Measurements from ENCODE around the gene MED31. TPM values are rescaled to one million over a fixed set of nuclear protein-coding genes. Genes with fewer than 3 reads are reported as not detected.
"Not testable (repeated sequence)": the region's sequence is repeated elsewhere in the genome, so short reads cannot be mapped to it uniquely, and the experiment has no call there.

The MED31 gene
- total RNA-seq, 1 donor from 2014 or later, result 23.9 TPM

- TF ChIP-seq CTCF (conservative IDR thresholded peaks at IDR 0.05; ENCODE audit: low read depth, low read length), result no peak
- no peak overlapping the region for H3K4me3 ChIP-seq (ENCODE audit: low read depth, low read length)
- no peak for DNase-seq (ENCODE audit: low read depth)
Observed at GRCh38 chr17:6602141-6602540, 49.3 kb downstream of the MED31 start.

DNA sequence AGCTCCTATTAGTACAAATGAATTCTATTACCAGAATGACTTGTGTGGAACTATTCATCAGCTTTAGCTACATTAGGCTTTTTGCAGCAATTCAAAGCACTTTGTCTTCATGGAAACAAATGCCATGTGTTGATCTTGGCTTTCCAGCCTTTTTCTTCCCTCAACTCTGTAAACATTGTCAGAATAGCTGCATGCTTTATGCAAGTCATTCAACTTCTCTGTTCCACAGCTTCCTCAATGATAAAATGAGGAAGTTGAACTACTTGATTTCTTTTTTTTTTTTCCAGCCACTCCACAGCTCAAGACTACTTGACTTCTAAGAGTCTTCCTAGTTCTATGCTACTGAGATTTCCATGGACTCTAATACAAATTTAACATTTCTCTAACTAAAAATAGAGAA is 52.0 kb downstream of the MED31 start:
- no peak for DNase-seq (ENCODE audit: low read depth)
- no peak for TF ChIP-seq CTCF (conservative IDR thresholded peaks at IDR 0.05; ENCODE audit: low read depth, low read length)
- no peak overlapping the region for H3K4me3 ChIP-seq (ENCODE audit: low read depth, low read length)

- DNase-seq (ENCODE audit: low read depth), result no peak
- no peak overlapping the region for H3K4me3 ChIP-seq (ENCODE audit: low read depth, low read length)
- TF ChIP-seq CTCF (conservative IDR thresholded peaks at IDR 0.05; ENCODE audit: low read depth, low read length), result no peak
Observed at GRCh38 chr17:6597727-6598126, 53.7 kb downstream of the MED31 start.

DNA sequence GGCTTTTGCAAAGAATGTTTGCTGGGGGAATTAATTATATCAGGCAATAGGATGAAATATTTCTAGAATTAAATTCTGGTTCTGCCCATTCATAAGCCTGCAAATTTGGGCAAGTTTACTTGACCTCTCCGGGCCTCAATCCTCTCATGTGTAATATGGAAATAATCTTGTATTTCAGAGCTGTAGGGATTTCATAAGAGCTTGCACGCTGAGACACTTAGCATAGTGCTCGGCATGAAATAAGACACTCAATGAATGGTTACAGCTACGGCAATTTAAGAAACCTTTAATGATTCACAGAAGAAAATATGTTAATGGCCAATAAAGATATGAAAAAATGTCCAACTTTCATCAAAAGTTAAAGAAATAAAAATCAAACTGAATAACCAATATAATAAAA is 54.5 kb downstream of the MED31 start:
- TF ChIP-seq CTCF (conservative IDR thresholded peaks at IDR 0.05; ENCODE audit: low read depth, low read length), result no peak

GRCh38 chr17:6596511-6596910 is 54.9 kb downstream of the MED31 start:
- no peak for DNase-seq (ENCODE audit: low read depth)
- no peak for TF ChIP-seq CTCF (conservative IDR thresholded peaks at IDR 0.05; ENCODE audit: low read depth, low read length)
- no peak overlapping the region for H3K4me3 ChIP-seq (ENCODE audit: low read depth, low read length)

More for the DNA sequence above, 54.5 kb downstream of the MED31 start:
- no peak overlapping the region for H3K4me3 ChIP-seq (ENCODE audit: low read depth, low read length)
- DNase-seq (ENCODE audit: low read depth), result no peak

DNA sequence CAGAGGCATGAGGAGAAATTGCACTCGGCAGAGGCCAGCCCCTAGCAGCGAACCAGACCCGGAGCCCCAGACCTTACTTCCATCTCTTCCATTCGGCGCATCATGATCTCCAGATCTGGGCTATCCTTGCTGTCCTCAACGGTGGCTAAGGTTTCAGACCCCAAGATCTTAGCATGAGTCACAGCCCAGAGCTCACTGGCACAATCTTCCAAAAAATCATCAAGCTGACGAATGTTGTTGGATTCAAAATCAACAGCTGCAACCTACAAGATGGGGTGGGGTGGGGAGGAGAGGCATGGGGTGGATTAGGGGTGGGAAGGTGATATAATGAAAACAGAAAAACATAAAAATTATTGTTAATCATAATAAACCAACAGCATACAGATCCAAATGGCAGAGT is 55.3 kb downstream of the MED31 start:
- H3K4me3 ChIP-seq (ENCODE audit: low read depth, low read length), result no peak overlapping the region
- DNase-seq (ENCODE audit: low read depth), result no peak
- no peak for TF ChIP-seq CTCF (conservative IDR thresholded peaks at IDR 0.05; ENCODE audit: low read depth, low read length)

- DNase-seq (ENCODE audit: low read depth), result not testable (repeated sequence)
Observed at GRCh38 chr17:6593371-6593770, 58.0 kb downstream of the MED31 start.

More at GRCh38 chr17:6593371-6593770, 58.0 kb downstream of the MED31 start:
- not testable (repeated sequence) for H3K4me3 ChIP-seq (ENCODE audit: low read depth, low read length)

Other genes starting within 250 kb of the MED31 start
- gene AIPL1, start 216.5 kb downstream of the MED31 start, total RNA-seq, result not detected in 2 replicates
- gene PIMREG, start 207.2 kb downstream of the MED31 start, total RNA-seq, result 65.1 and 74.3 TPM in 2 replicates
- gene PITPNM3, start 95.0 kb downstream of the MED31 start, total RNA-seq, result 0.65 and 1.3 TPM in 2 replicates
- 13.5 and 15.7 TPM in 2 replicates for gene KIAA0753, start 10.9 kb downstream of the MED31 start, total RNA-seq
- 351 and 501 TPM in 2 replicates for gene TXNDC17, start 10.5 kb downstream of the MED31 start, total RNA-seq
- 0.22 and 1.2 TPM in 2 replicates for gene C17orf100, start 157 bp upstream of the MED31 start, total RNA-seq
- gene SLC13A5, start 61.8 kb upstream of the MED31 start, total RNA-seq, result not detected in 2 replicates
- gene XAF1, start 104.4 kb upstream of the MED31 start, total RNA-seq, result 0.06 TPM in 1 of 2 replicates, not detected in the other
- gene FBXO39, start 124.6 kb upstream of the MED31 start, total RNA-seq, result not detected in 2 replicates
- gene TEKT1, start 180.1 kb upstream of the MED31 start, total RNA-seq, result not detected in 2 replicates

Measured in epithelial cell of proximal tubule (primary cell).